Measurements from ENCODE around the gene OR51B4.

DNA sequence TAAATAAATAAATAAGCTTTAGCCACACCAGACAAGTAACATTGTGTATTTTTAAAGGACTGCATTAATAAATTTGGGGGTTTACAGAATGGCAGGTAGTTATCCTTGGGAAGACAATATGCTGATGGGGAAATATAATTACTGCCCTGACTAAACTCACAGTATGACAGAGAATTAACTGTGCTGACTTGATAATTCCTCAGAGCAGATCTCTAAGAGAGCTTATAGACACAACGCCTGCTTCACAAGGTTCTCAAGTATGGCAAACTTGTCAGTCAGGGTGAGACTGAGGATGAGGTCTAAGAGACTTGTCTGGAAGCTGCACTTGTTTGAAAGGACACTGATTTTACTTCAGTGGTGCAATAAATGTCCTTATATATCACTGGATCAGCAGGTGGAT, 3.3 kb downstream of the OR51B4 start:
- TF ChIP-seq CTCF (IDR thresholded peaks at IDR 0.05; ENCODE audit: low read length) (no peak), EZH2 (IDR thresholded peaks at IDR 0.05; ENCODE audit: borderline replicate concordance, low read length) (no peak)

Data from OCI-LY1 (cell line).